AG04449 (cell line): ENCODE measurements around the gene FGF14.

ENCODE experiments used
- CTCF ChIA-PET: fragments of 350-600 bp; formaldehyde crosslinking; extraction: SDS; loops from one replicate; lab custom pipeline; 2021; ENCODE audit warnings: antibody characterized with exemption; lab: Yijun Ruan, JAX
- POLR2A ChIA-PET: fragments of 400-600, 350-600 bp; formaldehyde crosslinking; extraction: SDS; loops from one replicate; lab custom pipeline; 2020; ENCODE audit warnings: antibody characterized with exemption, inconsistent platforms; lab: Yijun Ruan, JAX
- DNase-seq: peaks from one replicate; pipeline ENCODE4 v3.0.0-alpha.2; 2010; ENCODE audit warnings: low read depth, low spot score
- H3K4me3 ChIP-seq: 2 replicates; pipeline ENCODE4 v1.5.1; 2011; ENCODE audit warnings: low read depth, mild to moderate bottlenecking, control low read depth, low read length
- TF ChIP-seq, protein P1 (sequence below): IDR thresholded peaks from one replicate; pipeline ENCODE4 v1.5.1; 2011; ENCODE audit warnings: mild to moderate bottlenecking, moderate library complexity, low read length, control low read depth, inconsistent platforms; ENCODE audit not compliant: insufficient read depth; ENCODE audit errors: missing control alignments

FGF14 gene

GRCh38 chr13:102299366-102299765, 102.5 kb downstream of the FGF14 start:
- no peak overlapping the region for H3K4me3 ChIP-seq
- TF ChIP-seq, protein P1, sequence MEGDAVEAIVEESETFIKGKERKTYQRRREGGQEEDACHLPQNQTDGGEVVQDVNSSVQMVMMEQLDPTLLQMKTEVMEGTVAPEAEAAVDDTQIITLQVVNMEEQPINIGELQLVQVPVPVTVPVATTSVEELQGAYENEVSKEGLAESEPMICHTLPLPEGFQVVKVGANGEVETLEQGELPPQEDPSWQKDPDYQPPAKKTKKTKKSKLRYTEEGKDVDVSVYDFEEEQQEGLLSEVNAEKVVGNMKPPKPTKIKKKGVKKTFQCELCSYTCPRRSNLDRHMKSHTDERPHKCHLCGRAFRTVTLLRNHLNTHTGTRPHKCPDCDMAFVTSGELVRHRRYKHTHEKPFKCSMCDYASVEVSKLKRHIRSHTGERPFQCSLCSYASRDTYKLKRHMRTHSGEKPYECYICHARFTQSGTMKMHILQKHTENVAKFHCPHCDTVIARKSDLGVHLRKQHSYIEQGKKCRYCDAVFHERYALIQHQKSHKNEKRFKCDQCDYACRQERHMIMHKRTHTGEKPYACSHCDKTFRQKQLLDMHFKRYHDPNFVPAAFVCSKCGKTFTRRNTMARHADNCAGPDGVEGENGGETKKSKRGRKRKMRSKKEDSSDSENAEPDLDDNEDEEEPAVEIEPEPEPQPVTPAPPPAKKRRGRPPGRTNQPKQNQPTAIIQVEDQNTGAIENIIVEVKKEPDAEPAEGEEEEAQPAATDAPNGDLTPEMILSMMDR, result no peak
- ChIA-PET POLR2A (no interaction called here), CTCF (no interaction called here)
- DNase-seq, result no peak

DNA sequence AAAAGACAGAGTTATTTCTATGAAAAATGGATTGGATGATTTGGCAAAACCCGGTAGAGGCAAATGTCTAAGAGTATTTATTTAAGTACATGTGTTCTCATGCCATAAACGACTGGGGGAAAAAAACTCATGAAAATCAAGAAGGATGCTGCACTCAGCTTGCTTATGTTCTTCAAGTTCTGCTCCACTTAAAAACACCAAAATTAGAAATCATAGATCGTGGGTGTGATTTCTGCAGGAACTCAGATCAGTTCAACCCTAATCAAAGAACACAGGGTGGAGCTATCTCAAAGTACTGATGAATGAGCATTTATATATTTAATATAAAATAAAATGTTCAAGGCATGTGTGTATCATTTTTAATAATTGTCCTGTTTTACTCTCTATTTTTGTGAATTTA, 103.8 kb downstream of the FGF14 start:
- TF ChIP-seq, protein P1, result no peak
- no peak for DNase-seq
- CTCF ChIA-PET, result no interaction called here
- no peak overlapping the region for H3K4me3 ChIP-seq
- POLR2A ChIA-PET, result no interaction called here

GRCh38 chr13:102295316-102296048, 106.4 kb downstream of the FGF14 start:
- CTCF ChIA-PET, result no interaction called here

GRCh38 chr13:102294407-102295018, 107.3 kb downstream of the FGF14 start:
- TF ChIP-seq, protein P1, result no peak
- POLR2A ChIA-PET, result no interaction called here
- H3K4me3 ChIP-seq, result no peak overlapping the region
- CTCF ChIA-PET, result no interaction called here
- no peak for DNase-seq

More at GRCh38 chr13:102295316-102296048, 106.4 kb downstream of the FGF14 start:
- POLR2A ChIA-PET, result no interaction called here
- no peak overlapping the region for H3K4me3 ChIP-seq
- TF ChIP-seq, protein P1, result no peak
- no peak for DNase-seq

GRCh38 chr13:102293723-102294122, 108.1 kb downstream of the FGF14 start:
- ChIA-PET POLR2A (no interaction called here), CTCF (no interaction called here)
- no peak overlapping the region for H3K4me3 ChIP-seq
- DNase-seq, result no peak
- TF ChIP-seq, protein P1, result no peak

DNA sequence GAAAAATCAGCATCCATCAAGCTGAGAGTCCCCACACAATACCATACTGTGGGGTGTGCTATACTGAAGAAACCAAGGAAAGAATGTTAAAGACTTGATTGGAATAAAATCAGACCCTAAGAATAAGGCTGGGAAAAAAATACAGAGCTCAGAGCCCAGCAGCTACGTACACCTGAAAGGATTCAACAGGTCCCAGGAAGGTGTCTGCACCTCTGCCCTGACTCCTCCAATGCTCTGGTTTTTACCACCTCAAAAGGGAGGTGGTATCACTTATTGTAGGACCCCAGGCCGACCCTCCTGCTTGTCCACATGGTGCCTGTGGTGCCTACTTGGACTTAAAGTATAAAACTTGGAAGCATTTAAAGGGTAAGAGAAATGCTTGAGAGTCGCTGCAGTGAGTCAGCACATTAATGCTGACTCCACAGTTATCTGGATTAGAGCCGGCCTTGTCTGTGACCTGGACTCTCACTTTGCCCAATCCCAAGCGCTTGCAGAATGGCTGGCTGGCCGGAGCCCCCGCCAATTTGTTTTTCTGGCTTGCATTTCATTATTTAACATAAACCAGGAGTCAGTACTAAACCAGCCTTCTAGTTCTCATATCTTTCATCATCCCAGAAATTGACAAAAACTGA, 110.1 kb downstream of the FGF14 start:
- no peak for DNase-seq
- CTCF ChIA-PET, result no interaction called here

More for the DNA sequence above, 110.1 kb downstream of the FGF14 start:
- H3K4me3 ChIP-seq, result no peak overlapping the region
- POLR2A ChIA-PET, result no interaction called here
- TF ChIP-seq, protein P1, result no peak
